Measurements from ENCODE around the gene HDAC6.

HDAC6 gene

DNA sequence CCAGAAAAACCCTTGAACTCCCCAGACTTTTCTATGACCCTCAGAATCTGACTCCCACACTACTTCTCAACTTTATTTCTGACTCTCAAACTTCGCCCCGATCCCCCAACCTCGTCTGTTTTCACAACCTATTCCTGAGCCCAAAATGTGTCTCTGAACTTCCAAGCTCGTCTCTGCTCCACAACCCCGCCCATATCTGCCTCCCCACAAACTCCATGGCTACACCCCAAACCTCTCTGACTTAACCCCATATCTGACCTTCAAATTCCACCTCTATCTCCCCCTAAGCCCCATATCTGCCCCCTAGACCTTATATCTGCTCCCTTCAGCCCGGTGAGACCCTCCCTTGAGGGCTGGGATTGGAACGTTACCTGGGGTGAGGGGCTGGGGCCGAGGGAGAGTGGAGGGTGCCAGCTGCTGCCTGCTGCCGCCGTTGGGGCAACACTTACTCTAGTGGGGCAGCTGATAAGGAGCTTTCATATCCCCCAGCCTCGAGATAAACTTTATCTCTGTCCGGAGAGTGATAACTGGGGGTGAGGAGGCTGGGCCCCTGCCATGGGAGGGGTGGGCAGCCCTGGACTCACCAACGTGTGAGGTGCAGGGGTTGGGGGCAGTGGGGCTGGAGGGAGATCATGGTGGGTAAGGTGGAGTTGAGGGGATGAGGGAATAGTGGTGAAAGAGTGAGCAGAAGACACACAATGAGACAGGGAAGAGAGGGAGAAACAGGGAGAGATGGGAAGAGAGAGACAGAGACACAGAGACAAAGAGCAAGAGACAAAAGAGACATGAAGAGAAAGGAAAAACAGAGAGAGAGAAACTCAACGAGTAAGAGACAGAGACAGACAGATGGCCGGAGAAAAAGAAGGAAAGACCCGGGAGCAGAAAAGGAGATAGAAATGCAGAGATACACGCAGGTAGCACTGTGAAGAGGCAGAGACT, 14.1 kb upstream of the HDAC6 start (continued):
- TF ChIP-seq CSRNP3 (CRISPR knock-in tag; IDR thresholded peaks at IDR 0.05): no peak
- no peak for TF ChIP-seq ARNTL (CRISPR knock-in tag; IDR thresholded peaks at IDR 0.05; ENCODE audit: borderline replicate concordance, low read depth)
- TF ChIP-seq TSHZ2 (CRISPR knock-in tag; IDR thresholded peaks at IDR 0.05): no peak
- TF ChIP-seq OSR1 (CRISPR knock-in tag; IDR thresholded peaks at IDR 0.05): no peak

DNA sequence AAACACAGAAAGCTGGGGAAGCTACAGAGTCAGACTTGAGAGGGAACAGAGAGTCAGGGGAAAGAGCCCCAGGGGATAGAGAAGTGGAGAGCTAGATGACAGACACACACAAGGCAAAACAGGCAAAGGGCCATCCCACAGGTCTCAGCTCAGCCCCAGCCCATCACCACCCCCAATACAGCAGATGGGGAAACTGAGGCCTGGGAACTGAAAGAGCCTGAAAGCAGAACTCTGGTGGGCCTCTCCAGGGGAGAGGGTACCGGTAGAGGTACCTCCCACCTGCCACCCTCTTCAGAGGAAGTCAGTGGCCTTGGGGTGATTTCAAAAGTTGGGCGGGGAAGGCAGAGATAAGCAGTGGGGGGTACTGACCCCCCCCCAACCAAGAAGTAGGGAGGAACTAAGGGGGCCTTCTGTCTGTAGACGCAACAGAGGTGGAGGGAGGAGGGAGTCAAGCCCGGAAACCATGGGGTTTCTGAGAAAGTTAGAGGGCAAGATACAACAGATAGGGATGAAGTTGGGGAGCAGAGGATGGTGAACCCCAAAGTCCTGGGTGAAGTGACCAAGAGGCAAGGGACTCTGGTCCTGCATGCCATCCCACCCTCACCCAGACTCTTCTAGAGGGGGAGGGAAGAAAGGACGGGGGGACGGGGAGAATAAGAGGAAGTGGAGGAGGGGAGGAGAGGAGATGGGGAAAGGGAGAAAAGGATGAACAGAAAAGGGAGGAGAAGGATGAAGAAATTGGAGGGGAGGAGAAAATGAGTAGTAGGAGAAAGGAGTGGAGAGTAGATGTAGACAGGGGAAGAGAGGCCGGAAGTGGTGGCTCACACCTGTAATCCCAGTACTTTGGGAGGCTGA, 12.3 kb upstream of the HDAC6 start:
- ATAC-seq: no peak
- TF ChIP-seq CREB5 (CRISPR knock-in tag; IDR thresholded peaks at IDR 0.05; ENCODE audit: low read depth) (no peak), ZC3H10 (CRISPR knock-in tag; IDR thresholded peaks at IDR 0.05) (no peak), ZFP3 (CRISPR knock-in tag; IDR thresholded peaks at IDR 0.05) (no peak), PPARA (CRISPR knock-in tag; IDR thresholded peaks at IDR 0.05; ENCODE audit: borderline replicate concordance) (no peak), BACH2 (CRISPR knock-in tag; IDR thresholded peaks at IDR 0.05; ENCODE audit: borderline replicate concordance) (no peak), OSR1 (CRISPR knock-in tag; IDR thresholded peaks at IDR 0.05) (no peak)
- TF ChIP-seq, protein P1, sequence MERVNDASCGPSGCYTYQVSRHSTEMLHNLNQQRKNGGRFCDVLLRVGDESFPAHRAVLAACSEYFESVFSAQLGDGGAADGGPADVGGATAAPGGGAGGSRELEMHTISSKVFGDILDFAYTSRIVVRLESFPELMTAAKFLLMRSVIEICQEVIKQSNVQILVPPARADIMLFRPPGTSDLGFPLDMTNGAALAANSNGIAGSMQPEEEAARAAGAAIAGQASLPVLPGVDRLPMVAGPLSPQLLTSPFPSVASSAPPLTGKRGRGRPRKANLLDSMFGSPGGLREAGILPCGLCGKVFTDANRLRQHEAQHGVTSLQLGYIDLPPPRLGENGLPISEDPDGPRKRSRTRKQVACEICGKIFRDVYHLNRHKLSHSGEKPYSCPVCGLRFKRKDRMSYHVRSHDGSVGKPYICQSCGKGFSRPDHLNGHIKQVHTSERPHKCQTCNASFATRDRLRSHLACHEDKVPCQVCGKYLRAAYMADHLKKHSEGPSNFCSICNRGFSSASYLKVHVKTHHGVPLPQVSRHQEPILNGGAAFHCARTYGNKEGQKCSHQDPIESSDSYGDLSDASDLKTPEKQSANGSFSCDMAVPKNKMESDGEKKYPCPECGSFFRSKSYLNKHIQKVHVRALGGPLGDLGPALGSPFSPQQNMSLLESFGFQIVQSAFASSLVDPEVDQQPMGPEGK (CRISPR knock-in tag; IDR thresholded peaks at IDR 0.05; ENCODE audit: borderline replicate concordance): no peak

- TF ChIP-seq, protein P2, sequence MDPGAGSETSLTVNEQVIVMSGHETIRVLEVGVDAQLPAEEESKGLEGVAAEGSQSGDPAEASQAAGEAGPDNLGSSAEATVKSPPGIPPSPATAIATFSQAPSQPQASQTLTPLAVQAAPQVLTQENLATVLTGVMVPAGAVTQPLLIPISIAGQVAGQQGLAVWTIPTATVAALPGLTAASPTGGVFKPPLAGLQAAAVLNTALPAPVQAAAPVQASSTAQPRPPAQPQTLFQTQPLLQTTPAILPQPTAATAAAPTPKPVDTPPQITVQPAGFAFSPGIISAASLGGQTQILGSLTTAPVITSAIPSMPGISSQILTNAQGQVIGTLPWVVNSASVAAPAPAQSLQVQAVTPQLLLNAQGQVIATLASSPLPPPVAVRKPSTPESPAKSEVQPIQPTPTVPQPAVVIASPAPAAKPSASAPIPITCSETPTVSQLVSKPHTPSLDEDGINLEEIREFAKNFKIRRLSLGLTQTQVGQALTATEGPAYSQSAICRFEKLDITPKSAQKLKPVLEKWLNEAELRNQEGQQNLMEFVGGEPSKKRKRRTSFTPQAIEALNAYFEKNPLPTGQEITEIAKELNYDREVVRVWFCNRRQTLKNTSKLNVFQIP (CRISPR knock-in tag; IDR thresholded peaks at IDR 0.05; ENCODE audit: borderline replicate concordance, low read depth): no peak
- TF ChIP-seq OSR1 (CRISPR knock-in tag; IDR thresholded peaks at IDR 0.05) (no peak), ZFP30 (CRISPR knock-in tag; IDR thresholded peaks at IDR 0.05) (no peak), RARB (CRISPR knock-in tag; IDR thresholded peaks at IDR 0.05) (no peak), ZNF70 (CRISPR knock-in tag; IDR thresholded peaks at IDR 0.05) (no peak), PPARA (CRISPR knock-in tag; IDR thresholded peaks at IDR 0.05; ENCODE audit: borderline replicate concordance) (no peak), TOX (CRISPR knock-in tag; IDR thresholded peaks at IDR 0.05; ENCODE audit: borderline replicate concordance) (no peak), ZC3H10 (CRISPR knock-in tag; IDR thresholded peaks at IDR 0.05) (no peak)
- ATAC-seq: no peak
Measured at GRCh38 chrX:48790477-48790876, 11.4 kb upstream of the HDAC6 start.

Data from SK-N-SH treated with all-trans-retinoic acid at 6 μM for 48 hours (cell line).